Stimulated activated CD8-positive, alpha-beta memory T cell treated with anti-CD3 and anti-CD28 coated beads, Interleukin-15, amount 100 ng/mL, for 48 hours (primary cell): ENCODE data around the gene NFATC1.

Source experiments
- DNase-seq, 2 donors: peaks; one replicate each; pipeline ENCODE4 v3.0.0-alpha.2; 2020; ENCODE audit warnings: low read depth in 2 of 2

NFATC1 gene

DNA sequence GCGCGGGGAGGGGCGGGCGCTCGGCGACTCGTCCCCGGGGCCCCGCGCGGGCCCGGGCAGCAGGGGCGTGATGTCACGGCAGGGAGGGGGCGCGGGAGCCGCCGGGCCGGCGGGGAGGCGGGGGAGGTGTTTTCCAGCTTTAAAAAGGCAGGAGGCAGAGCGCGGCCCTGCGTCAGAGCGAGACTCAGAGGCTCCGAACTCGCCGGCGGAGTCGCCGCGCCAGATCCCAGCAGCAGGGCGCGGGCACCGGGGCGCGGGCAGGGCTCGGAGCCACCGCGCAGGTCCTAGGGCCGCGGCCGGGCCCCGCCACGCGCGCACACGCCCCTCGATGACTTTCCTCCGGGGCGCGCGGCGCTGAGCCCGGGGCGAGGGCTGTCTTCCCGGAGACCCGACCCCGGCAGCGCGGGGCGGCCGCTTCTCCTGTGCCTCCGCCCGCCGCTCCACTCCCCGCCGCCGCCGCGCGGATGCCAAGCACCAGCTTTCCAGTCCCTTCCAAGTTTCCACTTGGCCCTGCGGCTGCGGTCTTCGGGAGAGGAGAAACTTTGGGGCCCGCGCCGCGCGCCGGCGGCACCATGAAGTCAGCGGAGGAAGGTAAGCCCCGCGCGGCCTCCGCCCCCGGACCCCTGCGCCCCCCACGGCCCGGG, at the start of gene NFATC1:
TSS of gene NFATC1 (plus strand) at position 170 of the 644 bp plus-strand sequence. CDS start at position 465, 295 bp downstream.
- peak; percentile 78 to 80 for DNase-seq

DNA sequence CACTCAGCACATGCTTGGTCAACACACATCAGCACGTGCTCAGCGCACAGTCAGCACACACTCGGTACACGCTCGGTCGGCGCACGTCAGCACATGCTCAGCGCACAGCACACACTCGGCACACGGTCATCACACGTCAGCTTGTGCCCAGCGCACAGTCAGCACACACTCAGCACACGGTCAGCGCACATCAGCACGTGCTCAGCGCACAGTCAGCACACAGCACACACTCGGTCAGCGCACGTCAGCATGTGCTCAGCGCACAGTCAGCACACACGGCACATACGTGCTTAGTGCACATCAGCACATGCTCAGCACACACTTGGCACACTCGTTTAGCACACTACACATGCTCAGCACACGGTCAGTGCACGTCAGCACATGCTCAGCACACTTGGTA, 49.7 kb upstream of the NFATC1 start:
- no peak for DNase-seq

- DNase-seq, result no peak
These were observed 47.7 kb upstream of the NFATC1 start for GRCh38 chr18:79348066-79348465.

GRCh38 chr18:79352432-79352831, 43.3 kb upstream of the NFATC1 start:
- no peak for DNase-seq

- DNase-seq, result no peak
These were observed 42.5 kb upstream of the NFATC1 start for GRCh38 chr18:79353267-79353666.

DNA sequence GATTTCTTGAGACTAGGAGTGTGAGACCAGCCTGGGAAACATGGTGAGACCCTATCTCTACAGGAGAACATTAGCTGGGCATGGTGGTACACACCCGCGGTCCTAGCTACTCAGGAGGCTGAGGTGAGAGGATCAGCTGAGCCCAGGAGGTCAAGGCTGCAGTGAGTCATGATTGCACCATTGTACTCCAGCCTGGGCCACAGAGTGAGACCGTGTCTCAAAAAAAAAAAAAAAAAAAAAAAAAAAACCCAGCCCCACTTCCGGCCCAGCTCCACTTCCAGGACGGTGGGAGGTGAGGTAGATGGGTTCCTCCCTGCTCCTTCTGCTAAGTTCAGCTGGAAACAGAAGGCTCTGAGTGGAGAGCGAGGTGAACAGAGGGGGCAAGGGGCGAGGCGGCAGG, 41.4 kb upstream of the NFATC1 start:
- DNase-seq, result no peak

- no peak for DNase-seq
These were observed 40.0 kb upstream of the NFATC1 start for GRCh38 chr18:79355433-79356335.

DNA sequence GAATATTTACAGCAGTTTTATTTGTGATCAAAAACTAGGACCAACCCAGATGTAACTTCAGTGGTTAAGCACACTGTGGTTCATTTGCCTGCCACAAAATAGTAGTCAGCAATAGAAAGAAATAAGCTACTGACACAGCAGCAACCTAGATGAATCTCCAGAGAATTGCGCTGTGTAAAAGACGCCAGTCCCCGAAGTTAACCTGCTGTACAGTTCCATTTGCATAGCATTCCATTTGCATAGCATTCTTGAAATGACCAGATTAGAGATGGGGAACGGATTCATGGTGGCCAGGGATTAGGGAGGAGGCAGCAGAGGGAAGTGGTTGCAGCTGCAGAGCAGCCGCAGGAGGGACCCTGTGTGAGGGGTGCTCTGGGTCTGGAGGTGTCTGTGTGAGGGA, 39.3 kb upstream of the NFATC1 start:
- DNase-seq, result no peak

GRCh38 chr18:79360933-79361332, 34.8 kb upstream of the NFATC1 start:
- no peak for DNase-seq

DNA sequence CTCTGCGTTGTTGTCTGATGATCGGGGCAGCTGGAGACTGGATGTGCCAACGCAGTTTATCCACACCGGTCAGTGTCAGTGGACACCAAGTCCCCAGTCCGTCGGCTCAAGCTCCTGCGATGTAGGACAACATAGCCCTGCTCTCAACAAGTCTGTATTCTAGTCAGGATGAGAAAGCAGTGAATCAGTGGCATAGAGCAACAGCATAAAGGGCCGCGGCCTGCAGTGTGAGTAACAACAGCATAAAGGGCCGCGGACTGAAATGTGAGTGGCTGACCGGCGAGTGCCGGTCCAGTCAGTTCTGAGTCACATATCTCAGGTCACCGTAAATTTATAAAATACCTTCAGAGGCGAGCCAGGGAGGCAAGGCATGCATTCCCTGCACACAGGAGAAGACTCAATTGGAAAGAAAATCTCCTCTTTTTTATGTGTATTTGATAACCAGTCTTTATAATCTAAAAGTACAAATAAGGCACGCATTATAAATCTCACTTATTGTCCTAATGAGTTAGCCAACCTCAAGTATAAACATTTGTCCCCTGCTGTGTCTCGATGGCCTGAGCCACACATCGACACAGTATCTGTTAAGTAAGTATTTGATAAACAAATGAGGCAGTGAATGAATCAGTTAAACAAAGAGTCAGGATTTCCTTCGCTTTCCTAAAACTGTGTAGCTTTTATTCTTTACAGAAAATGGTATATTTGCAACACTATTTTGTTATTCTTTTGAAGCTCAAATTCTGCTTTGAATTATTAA, 33.8 kb upstream of the NFATC1 start:
- no peak for DNase-seq

- DNase-seq, result no peak
These were observed 30.0 kb upstream of the NFATC1 start for GRCh38 chr18:79365701-79366100.

GRCh38 chr18:79366177-79367094, 29.3 kb upstream of the NFATC1 start:
- DNase-seq, result no peak

DNA sequence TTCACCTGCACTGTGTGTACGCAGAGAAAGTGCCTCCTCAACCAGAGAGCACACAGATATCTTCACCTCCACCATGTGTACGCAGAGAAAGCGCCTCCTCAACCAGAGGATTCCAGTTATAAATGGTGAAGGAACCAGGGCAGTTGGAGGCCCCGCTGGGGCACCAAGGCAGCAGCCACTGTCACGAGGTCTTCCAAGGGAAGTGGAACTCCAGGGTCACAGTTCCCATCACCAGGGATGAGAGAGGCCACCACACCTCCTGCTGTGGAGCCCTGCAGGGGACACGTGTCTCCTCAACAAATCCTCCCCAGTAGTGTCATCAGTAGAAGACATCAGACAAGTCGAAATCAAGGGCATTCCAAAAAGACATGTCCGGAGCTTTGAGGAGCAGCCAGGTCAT, 28.2 kb upstream of the NFATC1 start:
- DNase-seq, result no peak

GRCh38 chr18:79367989-79368388, 27.7 kb upstream of the NFATC1 start:
- no peak for DNase-seq

DNA sequence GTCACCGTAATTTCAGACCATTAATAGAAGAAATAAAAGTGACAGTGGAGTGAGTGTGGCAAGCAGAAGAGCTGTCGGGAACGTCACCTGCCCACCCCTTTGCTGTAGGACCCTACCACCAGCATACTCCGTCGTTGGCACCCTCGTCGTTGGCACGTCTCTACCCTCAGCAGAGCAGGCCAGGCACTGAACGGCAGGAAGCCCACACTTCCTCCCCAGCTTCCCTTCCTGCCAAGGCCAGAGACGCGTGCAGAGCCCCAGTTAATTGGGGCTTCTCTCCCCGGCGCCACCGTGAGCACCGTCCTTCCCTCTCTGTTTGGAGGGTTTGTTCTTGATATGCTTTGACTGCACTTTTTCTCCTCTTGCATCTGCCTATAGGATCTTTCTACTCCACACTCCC, 27.0 kb upstream of the NFATC1 start:
- DNase-seq, result no peak

- no peak for DNase-seq
These were observed 24.1 kb upstream of the NFATC1 start for GRCh38 chr18:79371561-79372121.

- DNase-seq, result no peak
These were observed 23.3 kb upstream of the NFATC1 start for GRCh38 chr18:79372461-79372860.

- no peak for DNase-seq
These were observed 22.7 kb upstream of the NFATC1 start for GRCh38 chr18:79372991-79373390.

DNA sequence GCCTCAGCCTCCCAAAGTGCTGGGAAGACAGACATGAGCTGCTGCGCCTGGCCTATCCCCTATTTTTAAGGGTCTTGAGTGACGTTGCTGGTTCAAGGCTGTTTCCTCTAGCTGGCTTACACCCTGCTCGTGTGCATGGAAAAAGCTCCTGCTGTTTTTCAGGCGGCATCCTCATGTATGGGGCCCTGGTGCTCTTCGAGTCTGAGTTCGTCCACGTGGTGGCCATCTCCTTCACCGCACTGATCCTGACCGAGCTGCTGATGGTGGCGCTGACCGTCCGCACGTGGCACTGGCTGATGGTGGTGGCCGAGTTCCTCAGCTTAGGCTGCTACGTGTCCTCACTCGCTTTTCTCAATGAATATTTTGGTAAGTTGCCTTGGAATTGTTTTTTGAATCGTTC, 22.0 kb upstream of the NFATC1 start:
- no peak for DNase-seq

GRCh38 chr18:79374408-79375171, 21.1 kb upstream of the NFATC1 start:
- no peak for DNase-seq
